ENCODE data around the gene UBE2L5.
A peak's percentile ranks its signal among the peaks of the same experiment; 100 is the strongest.

UBE2L5 gene

GRCh38 chr13:30422054-30422839 is at the start of gene UBE2L5:
UBE2L5 (plus strand) TSS chr13:30422493; CDS start chr13:30427991, 5,498 bp downstream.
- peak; percentile 91 for DNase-seq (ENCODE audit: low spot score)

- no peak for DNase-seq (ENCODE audit: low spot score)
These were observed 48.6 kb upstream of the UBE2L5 start for GRCh38 chr13:30373727-30374126.

DNA sequence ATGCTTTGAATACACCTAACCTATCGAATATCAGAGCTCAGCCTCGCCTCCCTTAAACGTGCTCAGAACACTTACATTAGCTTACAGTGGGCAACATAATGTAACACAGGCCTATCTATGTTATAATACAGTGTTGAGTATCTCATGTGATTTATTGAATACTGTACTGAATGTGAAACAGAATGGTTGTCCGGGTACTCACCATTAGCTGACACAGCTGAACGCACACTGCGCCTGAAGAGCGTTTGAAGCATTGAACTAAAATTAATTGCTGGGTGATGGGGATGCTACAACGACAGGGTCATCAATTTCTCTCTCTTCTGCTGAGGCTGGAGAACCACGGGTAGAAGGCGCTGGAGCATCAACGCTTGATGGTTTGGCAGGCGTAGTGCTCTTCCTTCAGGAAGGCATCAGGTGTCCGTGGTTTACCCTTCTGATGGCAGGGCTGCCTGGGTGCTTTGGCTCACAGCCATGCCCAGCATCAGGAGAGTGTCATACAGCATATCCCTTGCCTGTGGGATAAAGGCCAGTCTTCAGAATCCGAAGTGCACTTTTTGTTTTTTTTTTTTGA is 46.9 kb upstream of the UBE2L5 start:
- DNase-seq (ENCODE audit: low spot score): no peak

GRCh38 chr13:30376426-30377311 is 45.6 kb upstream of the UBE2L5 start:
- DNase-seq (ENCODE audit: low spot score): no peak

- DNase-seq (ENCODE audit: low spot score): no peak
These were observed 45.0 kb upstream of the UBE2L5 start for GRCh38 chr13:30377312-30377685.

- no peak for DNase-seq (ENCODE audit: low spot score)
These were observed 44.1 kb upstream of the UBE2L5 start for GRCh38 chr13:30378191-30378590.

GRCh38 chr13:30381049-30381448 is 41.2 kb upstream of the UBE2L5 start:
- no peak for DNase-seq (ENCODE audit: low spot score)

DNA sequence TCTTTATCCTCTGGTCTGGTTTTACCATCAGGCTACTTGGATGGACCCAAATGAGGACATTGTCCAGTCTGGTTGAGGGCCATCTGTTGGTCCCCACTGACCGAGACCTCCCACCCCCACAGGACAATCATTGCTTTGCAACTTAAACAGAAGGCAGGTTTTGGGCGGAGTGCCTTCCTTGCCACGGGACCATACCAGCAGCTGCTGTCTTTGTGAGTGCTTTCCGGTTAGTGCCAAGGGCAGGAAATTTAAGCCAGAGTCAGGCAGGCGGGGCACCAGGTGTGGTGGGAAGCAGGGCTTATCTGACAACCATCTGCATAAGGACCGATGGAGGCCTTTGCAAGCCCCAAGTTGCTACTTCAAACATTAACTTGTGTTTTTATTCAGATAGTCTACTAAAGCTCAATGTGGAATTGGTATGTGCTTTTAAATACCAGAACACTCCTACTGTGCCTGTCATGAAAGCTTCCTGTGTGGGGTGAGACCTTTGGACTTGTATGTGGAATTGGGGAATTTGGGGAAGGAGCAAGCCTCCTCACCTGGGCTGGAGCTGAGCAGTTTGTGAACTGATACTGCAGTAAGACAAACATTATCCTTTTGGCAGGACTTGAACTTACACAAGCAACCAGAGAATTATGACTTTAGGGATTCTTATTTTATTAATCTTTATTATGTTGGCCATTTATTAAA is 39.3 kb upstream of the UBE2L5 start:
- DNase-seq (ENCODE audit: low spot score): no peak

GRCh38 chr13:30388406-30389283 is 33.6 kb upstream of the UBE2L5 start:
- DNase-seq (ENCODE audit: low spot score): no peak

DNA sequence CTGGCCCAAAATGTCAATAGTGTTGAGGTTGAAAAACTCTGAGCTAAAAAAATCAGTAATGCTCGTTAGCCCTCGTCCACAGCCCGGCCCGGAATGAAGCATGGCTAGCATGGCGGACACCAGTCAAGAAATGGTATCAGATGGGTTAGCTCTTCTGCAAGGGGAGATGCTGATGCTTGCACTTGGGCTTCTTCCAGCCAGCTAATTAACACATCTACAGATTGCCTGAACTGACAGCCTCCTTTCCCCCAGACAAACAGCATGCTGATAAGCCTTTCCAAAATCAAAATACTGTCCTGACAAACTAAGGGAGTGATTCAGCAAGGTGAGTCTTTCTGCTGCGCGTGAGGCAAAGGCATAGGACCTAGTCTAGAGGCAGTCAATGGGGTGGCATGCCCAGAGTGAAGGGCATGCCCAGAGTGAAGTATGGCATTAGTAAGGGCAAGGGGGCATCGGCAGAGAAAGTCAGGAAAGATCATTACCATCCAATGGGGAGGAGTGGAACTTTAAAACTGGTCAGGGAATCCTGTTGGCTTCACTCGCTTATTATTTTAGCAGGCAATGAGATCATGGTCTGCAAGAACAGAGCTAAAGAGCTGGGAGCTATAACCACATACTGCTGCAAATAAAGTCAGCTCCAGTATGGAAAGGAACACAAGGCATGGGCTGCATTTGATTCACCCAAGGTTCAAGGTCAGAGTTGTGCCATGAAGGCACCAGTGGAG is 30.2 kb upstream of the UBE2L5 start:
- DNase-seq (ENCODE audit: low spot score): no peak

DNA sequence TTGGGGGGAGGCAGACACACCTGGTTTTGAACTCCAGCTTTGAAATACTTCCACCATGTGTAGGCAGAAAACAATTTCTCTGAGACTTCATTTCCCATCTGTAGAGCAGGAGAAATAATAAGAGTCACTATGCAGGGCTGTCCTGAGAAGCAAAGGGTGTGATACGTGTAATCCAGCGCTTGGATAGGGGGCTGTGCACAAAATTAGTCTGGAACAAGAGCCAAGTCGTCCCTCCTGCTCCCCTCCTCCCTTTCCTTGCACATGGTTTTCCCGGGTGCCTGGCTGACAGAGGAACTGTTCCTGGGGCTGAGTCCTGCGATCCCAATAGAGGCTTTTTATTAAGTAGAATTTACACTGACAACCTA is 29.6 kb upstream of the UBE2L5 start:
- DNase-seq (ENCODE audit: low spot score): no peak

- DNase-seq (ENCODE audit: low spot score): no peak
These were observed 27.5 kb upstream of the UBE2L5 start for GRCh38 chr13:30394751-30395191.

- DNase-seq (ENCODE audit: low spot score): peak; percentile 70
These were observed 26.8 kb upstream of the UBE2L5 start for GRCh38 chr13:30395192-30396158.

DNA sequence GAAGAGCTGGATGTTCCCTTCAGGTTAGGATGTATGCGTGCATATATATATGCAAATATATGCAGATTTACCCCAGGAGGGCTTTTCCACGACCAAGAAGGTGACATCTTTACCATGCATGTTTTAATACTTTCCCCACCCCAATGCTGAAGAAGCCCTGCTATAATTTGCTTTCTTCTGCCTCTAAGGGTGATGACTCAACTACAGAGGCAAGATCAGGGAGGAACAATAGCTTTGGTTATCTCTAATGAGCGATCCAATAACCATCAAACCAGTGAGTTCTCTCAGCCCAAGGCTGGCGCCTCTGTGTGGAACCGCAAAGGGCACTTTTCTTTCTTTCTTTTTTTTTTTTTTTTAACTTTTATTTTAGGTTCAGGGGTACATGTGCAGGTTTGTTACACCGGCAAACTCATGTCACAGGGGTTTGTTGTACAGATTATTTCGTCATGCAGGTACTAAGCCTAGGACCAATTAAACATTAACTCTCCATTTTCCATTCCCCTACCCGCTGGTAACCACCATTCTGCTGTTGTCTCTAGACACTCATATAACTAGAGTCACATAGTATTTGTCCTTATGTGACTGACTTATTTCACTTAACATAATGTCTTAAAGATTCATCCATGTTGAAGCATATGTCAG is 25.7 kb upstream of the UBE2L5 start:
- DNase-seq (ENCODE audit: low spot score): no peak

DNA sequence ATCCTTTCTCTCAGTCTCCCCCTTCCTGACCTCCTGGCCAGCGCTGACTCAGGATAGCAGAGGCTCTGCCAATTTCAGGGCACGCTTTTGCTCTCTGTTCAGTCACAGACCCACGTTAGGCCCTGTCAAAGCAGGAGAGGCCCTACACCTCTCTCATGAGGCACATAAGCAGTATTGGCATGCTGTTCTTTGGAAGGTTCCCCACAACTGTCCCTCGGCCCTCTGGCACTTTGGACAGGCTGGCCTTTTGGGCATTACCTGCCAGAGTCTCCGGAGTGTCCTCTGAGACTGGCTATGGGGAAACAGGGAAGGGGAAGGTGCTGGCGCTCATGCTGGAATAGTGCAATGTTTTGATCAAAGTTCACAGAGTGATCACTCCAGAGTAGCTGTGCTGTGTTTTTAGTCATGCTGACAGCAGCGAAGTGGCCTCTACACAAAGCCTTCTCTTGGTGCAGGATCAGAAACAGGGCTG is 23.7 kb upstream of the UBE2L5 start:
- no peak for DNase-seq (ENCODE audit: low spot score)

DNA sequence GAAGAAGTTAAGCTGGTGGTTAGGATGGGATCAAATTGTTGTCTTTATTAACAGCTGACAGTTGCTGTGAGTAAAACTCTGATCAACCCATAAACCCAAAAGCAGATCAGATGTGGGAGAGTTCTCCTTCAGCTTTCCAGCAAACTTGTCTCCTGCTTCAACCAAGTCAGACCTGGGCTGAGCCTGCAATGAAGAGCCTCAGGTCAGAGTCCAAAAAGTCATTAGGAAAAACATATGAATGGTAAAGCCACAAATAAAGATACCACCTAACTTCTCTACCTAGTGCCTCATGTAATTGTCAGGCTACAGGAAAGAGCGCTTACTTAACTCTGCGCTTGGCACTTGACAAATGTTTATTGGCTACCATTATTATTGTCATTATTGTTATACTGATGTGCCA is 21.9 kb upstream of the UBE2L5 start:
- DNase-seq (ENCODE audit: low spot score): no peak

DNA sequence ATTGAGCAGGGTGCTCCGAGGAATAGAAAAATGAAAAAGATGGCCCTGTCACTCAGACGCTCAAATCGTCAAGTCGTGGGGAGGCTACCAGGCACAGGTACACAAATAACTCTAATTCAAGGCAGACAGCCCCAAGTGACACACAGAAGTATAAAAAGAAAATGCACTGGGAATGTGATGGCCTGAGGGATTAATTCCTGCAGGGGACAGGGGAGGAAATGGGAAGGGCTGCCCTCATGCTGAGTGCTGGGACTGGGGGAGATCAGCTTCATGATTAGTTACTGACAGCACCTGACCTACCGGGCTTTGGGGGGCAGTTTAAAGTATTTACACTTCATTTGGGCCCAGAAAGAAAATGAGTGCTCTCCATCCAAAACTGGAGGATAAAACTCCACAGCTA is 20.9 kb upstream of the UBE2L5 start:
- DNase-seq (ENCODE audit: low spot score): no peak

GRCh38 chr13:30403456-30403855 is 18.8 kb upstream of the UBE2L5 start:
- no peak for DNase-seq (ENCODE audit: low spot score)

GRCh38 chr13:30404207-30404606 is 18.1 kb upstream of the UBE2L5 start:
- no peak for DNase-seq (ENCODE audit: low spot score)
